HG02642 (cell line): ENCODE measurements around the gene GGT6.

Experiments
- ATAC-seq: cut with Tn5 transposase; IDR thresholded peaks from one replicate; pipeline ENCODE4 v1.9.1; 2021; ENCODE audit warnings: mild to moderate bottlenecking; ENCODE audit not compliant: unreplicated experiment, poor library complexity

GGT6 gene

GRCh38 chr17:4511199-4511932, 49.0 kb downstream of the GGT6 start:
- no peak for ATAC-seq

DNA sequence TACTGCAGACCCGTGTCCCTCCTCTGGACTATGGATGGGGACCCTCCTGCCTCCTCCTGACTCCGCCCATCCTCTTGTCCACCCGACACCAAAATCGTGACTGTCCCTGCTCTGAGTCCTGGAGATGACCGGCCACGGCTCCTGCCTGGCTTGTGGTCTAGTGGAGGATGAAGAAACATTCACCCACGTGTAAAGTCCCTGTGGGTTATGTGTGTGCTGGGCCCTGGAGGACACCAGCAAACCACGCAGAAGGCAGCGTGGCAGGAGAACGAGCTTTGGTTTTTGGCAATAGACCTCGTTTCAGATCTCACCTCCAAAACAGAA, 49.8 kb downstream of the GGT6 start:
- no peak for ATAC-seq

DNA sequence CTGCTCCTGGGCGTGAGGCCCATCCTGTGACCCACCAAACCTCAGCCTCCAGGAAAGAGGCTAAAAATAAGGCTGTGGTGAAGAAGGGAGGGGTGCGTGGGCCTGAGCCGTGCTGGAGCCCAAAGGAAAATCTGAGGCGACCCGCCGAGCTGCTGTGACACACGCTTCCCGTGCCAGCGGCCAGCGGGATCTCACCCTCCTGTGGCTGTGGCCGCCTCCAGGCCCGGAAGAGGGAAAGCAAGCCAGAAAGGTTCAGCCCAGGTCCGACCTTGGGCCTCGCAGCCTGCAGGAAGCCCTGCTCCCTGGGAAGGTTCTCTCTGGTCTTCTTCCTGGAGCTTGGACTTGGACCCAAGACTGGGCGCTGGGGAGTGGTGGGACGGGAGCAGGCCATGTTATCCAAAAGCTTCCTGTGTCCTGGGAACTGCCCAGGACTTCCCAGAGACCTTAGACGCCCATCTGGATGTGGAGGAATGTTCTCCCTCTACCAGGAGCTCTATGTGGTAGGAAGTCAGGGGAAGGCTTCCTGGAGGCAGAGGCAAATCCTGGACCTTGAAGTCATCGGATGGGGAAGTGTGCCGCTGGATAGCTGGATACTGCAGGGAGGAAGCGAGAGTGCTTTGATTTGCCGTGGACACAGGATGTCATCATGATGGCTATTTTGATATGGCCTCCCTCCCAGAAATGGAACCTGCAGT, 50.3 kb downstream of the GGT6 start:
- no peak for ATAC-seq

DNA sequence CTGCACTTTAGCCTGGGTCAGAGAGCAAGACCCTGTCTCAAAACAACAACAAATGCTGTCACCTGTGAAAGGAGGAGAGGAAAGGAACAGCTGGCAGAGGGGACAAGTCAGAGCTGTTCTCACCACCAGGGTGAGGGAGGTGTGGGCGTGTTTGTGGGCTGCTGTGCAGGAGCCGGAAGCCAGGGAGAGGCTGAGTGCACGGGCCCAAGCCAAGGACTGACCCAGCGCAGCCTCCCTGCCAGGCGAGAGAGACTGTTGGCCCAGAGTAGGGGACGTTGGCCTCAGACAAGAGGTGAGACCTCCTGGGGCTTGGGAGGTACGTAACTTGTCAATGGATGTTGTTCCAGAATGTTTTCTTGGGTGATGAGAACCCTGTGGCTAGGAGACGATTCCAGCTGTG, 51.0 kb downstream of the GGT6 start:
- no peak for ATAC-seq

DNA sequence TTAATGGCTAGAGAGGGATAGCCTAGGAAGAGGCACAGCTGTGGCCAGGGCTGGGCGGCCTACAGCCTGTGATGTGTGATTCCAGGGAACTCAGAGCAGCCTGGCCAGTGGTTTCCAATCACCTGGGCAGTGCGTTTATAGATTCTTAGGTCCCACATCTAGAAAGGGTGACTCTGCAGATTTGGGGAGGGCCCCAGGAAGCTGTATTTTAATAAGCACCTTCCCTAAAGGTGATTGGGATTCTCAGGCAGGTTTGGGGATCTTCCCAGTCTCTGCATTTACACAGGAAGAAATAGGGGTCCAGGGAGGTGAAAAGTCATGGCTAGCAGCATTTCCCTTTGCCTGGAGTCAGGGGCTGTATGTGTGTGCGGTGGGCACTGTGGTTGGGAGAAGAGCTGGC, 52.2 kb downstream of the GGT6 start:
- no peak for ATAC-seq

DNA sequence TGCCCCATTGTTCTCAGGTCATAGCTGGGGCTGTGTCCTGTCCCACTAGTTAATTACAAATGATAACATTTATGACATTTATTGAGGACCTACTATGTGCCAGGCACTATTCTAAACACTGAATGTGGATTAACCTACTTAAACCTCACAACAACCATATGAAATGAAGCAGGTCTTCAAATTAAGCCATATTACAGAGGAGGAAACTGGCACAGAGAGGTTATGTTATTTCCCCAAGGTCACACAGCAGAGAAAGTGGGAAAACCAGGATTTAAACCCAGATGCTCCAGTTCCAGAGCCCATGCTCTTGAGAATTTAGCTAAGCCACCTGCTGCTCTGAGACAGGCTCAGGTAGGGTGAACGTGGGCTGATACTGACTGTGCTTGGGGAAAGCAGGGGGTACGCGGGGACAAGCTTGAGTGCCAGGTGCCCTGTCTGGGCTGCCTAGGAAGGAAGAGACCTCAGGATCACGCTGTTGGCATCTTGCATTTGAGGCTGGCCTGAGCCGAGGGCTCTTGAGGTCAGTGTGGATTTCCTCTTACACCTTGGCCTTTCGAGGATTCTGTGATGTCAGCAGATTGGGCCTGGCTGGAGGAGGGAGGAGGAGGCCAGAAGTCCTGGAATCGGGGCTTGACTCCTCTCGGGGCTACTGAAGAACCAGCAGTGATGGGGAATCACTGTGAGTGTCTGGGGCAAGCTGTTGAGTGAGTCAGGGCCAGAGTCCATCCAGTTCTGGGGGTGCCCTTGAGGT, 52.8 kb downstream of the GGT6 start:
- no peak for ATAC-seq
